CD4-positive, alpha-beta T cell treated with Interferon gamma for 1 hour (primary cell): ENCODE results near the gene PTPRG.

ENCODE experiments used
- DNase-seq: peaks from one replicate; pipeline ENCODE4 v3.0.0-alpha.2; 2020

PTPRG gene

GRCh38 chr3:61625429-61625828 is 64.1 kb downstream of the PTPRG start:
- DNase-seq, result no peak

GRCh38 chr3:61626484-61626883 is 65.1 kb downstream of the PTPRG start:
- no peak for DNase-seq

- DNase-seq, result no peak
These were observed 66.4 kb downstream of the PTPRG start for GRCh38 chr3:61627768-61628185.

- DNase-seq, result no peak
These were observed 67.3 kb downstream of the PTPRG start for GRCh38 chr3:61628636-61629035.

- DNase-seq, result no peak
These were observed 68.1 kb downstream of the PTPRG start for GRCh38 chr3:61629442-61629841.

GRCh38 chr3:61631108-61631769 is 69.9 kb downstream of the PTPRG start:
- DNase-seq, result no peak

GRCh38 chr3:61632568-61633175 is 71.3 kb downstream of the PTPRG start:
- DNase-seq, result no peak

- DNase-seq, result no peak
These were observed 73.3 kb downstream of the PTPRG start for GRCh38 chr3:61634678-61635077.

- no peak for DNase-seq
These were observed 76.0 kb downstream of the PTPRG start for GRCh38 chr3:61637088-61638051.

- no peak for DNase-seq
These were observed 77.4 kb downstream of the PTPRG start for GRCh38 chr3:61638741-61639140.

GRCh38 chr3:61639991-61640390 is 78.6 kb downstream of the PTPRG start:
- DNase-seq, result no peak

- DNase-seq, result no peak
These were observed 83.8 kb downstream of the PTPRG start for GRCh38 chr3:61645148-61645547.

GRCh38 chr3:61646360-61646759 is 85.0 kb downstream of the PTPRG start:
- no peak for DNase-seq

GRCh38 chr3:61646851-61647525 is 85.6 kb downstream of the PTPRG start:
- no peak for DNase-seq

GRCh38 chr3:61648481-61648880 is 87.1 kb downstream of the PTPRG start:
- DNase-seq, result no peak

- DNase-seq, result no peak
These were observed 88.2 kb downstream of the PTPRG start for GRCh38 chr3:61649381-61650170.

GRCh38 chr3:61650276-61650675 is 88.9 kb downstream of the PTPRG start:
- DNase-seq, result no peak

- DNase-seq, result no peak
These were observed 89.5 kb downstream of the PTPRG start for GRCh38 chr3:61650719-61651410.

GRCh38 chr3:61657689-61658088 is 96.3 kb downstream of the PTPRG start:
- no peak for DNase-seq

GRCh38 chr3:61662861-61663260 is 101.5 kb downstream of the PTPRG start:
- no peak for DNase-seq

- no peak for DNase-seq
These were observed 102.2 kb downstream of the PTPRG start for GRCh38 chr3:61663356-61664104.
